Measurements from ENCODE around the gene IL24. TPM values are rescaled to one million over a fixed set of nuclear protein-coding genes. Genes with fewer than 3 reads are reported as not detected.

Gene IL24
- total RNA-seq, 2 experiments from 2014 or later: not detected

GRCh38 chr1:206909161-206909882 lies 12.1 kb downstream of the IL24 start:
- H3K4me1 Mint-ChIP-seq: peaks cover 87% of the 10 kb centered on the region
- peaks cover 80% of the 10 kb centered on the region for H3K36me3 Mint-ChIP-seq (ENCODE audit: low read depth)
- CTCF ChIA-PET: interaction anchor here (0.6 to 5.6 kb wide), 25 partner anchors 9 to 428 kb away, joined by 3 to 23 read pairs (median 4); partner anchors contain the start of genes EIF2D, FCMR and IL19
- POLR2A ChIA-PET: interaction anchor here (0.6 kb wide), 1 partner anchor 59 kb away, joined by 6 read pairs; no protein-coding TSS in a partner anchor
- H3K27ac Mint-ChIP-seq: peak overlapping the region; percentile 17
- peak overlapping the region; percentile 25 for H3K4me3 Mint-ChIP-seq
- no peaks in the 10 kb centered on the region for H3K9me3 Mint-ChIP-seq
- peak; percentile 36 for DNase-seq
- no peaks in the 10 kb centered on the region for H3K27me3 Mint-ChIP-seq

GRCh38 chr1:206909883-206910318 lies 12.7 kb downstream of the IL24 start:
- Mint-ChIP-seq H3K27ac (no peak overlapping the region), H3K36me3 (ENCODE audit: low read depth) (peaks cover 79% of the 10 kb centered on the region), H3K27me3 (no peaks in the 10 kb centered on the region), H3K4me1 (peaks cover 87% of the 10 kb centered on the region), H3K4me3 (peak overlapping the region; percentile 25), H3K9me3 (no peaks in the 10 kb centered on the region)
- ChIA-PET POLR2A (no interaction called here), CTCF (interaction anchor here (0.8 to 5.6 kb wide), 14 partner anchors 9 to 183 kb away, joined by 3 to 23 read pairs (median 6); partner anchors contain the start of genes FCMR and IL19)
- no peak for DNase-seq

GRCh38 chr1:206911064-206911663 lies 13.9 kb downstream of the IL24 start:
- POLR2A ChIA-PET: no interaction called here
- H3K4me3 Mint-ChIP-seq: no peak overlapping the region
- no peaks in the 10 kb centered on the region for H3K27me3 Mint-ChIP-seq
- peaks cover 87% of the 10 kb centered on the region for H3K4me1 Mint-ChIP-seq
- no peaks in the 10 kb centered on the region for H3K9me3 Mint-ChIP-seq
- peaks cover 80% of the 10 kb centered on the region for H3K36me3 Mint-ChIP-seq (ENCODE audit: low read depth)
- CTCF ChIA-PET: interaction anchor here (0.7 to 4.0 kb wide), 32 partner anchors 11 to 307 kb away, joined by 3 to 32 read pairs (median 4); partner anchors contain the start of gene FCMR
- DNase-seq: peak; percentile 46
- H3K27ac Mint-ChIP-seq: no peak overlapping the region

GRCh38 chr1:206912445-206913095 lies 15.3 kb downstream of the IL24 start:
- H3K27me3 Mint-ChIP-seq: no peaks in the 10 kb centered on the region
- no peak overlapping the region for H3K4me3 Mint-ChIP-seq
- H3K9me3 Mint-ChIP-seq: no peaks in the 10 kb centered on the region
- POLR2A ChIA-PET: no interaction called here
- no peak overlapping the region for H3K27ac Mint-ChIP-seq
- CTCF ChIA-PET: interaction anchor here (0.7 to 4.0 kb wide), 56 partner anchors 9 to 283 kb away, joined by 3 to 32 read pairs (median 4); partner anchors contain the start of genes DYRK3, FCMR and IL19
- DNase-seq: peak; percentile 76
- peaks cover 81% of the 10 kb centered on the region for H3K36me3 Mint-ChIP-seq (ENCODE audit: low read depth)
- peaks cover 88% of the 10 kb centered on the region for H3K4me1 Mint-ChIP-seq

- peaks cover 77% of the 10 kb centered on the region for H3K36me3 Mint-ChIP-seq (ENCODE audit: low read depth)
- H3K4me3 Mint-ChIP-seq: no peak overlapping the region
- no peak for DNase-seq
- CTCF ChIA-PET: interaction anchor here (0.7 to 4.0 kb wide), 6 partner anchors 11 to 188 kb away, joined by 3 to 32 read pairs (median 4); no protein-coding TSS in a partner anchor
- POLR2A ChIA-PET: no interaction called here
- no peaks in the 10 kb centered on the region for H3K9me3 Mint-ChIP-seq
- peaks cover 89% of the 10 kb centered on the region for H3K4me1 Mint-ChIP-seq
- H3K27ac Mint-ChIP-seq: no peak overlapping the region
- H3K27me3 Mint-ChIP-seq: no peaks in the 10 kb centered on the region
Measured at GRCh38 chr1:206913766-206914537, 16.7 kb downstream of the IL24 start.

GRCh38 chr1:206915030-206915735 lies 17.9 kb downstream of the IL24 start:
- peak overlapping the region; percentile 71 for H3K27ac Mint-ChIP-seq
- POLR2A ChIA-PET: no interaction called here
- CTCF ChIA-PET: interaction anchor here (1.0 to 4.0 kb wide), 5 partner anchors 15 to 189 kb away, joined by 3 to 32 read pairs (median 5); no protein-coding TSS in a partner anchor
- H3K4me3 Mint-ChIP-seq: no peak overlapping the region
- DNase-seq: no peak
- H3K27me3 Mint-ChIP-seq: no peaks in the 10 kb centered on the region
- no peaks in the 10 kb centered on the region for H3K9me3 Mint-ChIP-seq
- H3K36me3 Mint-ChIP-seq (ENCODE audit: low read depth): peaks cover 82% of the 10 kb centered on the region
- H3K4me1 Mint-ChIP-seq: peaks cover 89% of the 10 kb centered on the region

GRCh38 chr1:206916000-206916709 lies 18.9 kb downstream of the IL24 start:
- Mint-ChIP-seq H3K4me3 (peak overlapping the region; percentile 4), H3K4me1 (peaks cover 89% of the 10 kb centered on the region), H3K27ac (no peak overlapping the region), H3K9me3 (no peaks in the 10 kb centered on the region), H3K36me3 (ENCODE audit: low read depth) (peaks cover 82% of the 10 kb centered on the region), H3K27me3 (no peaks in the 10 kb centered on the region)
- CTCF ChIA-PET: interaction anchor here (0.6 to 2.2 kb wide), 10 partner anchors 9 to 183 kb away, joined by 3 to 5 read pairs (median 4); no protein-coding TSS in a partner anchor
- DNase-seq: no peak
- POLR2A ChIA-PET: no interaction called here

- peaks cover 64% of the 10 kb centered on the region for H3K36me3 Mint-ChIP-seq (ENCODE audit: low read depth)
- H3K9me3 Mint-ChIP-seq: no peaks in the 10 kb centered on the region
- ChIA-PET CTCF (interaction anchor here (0.6 to 1.7 kb wide), 12 partner anchors 9 to 364 kb away, joined by 3 to 7 read pairs (median 3); no protein-coding TSS in a partner anchor), POLR2A (no interaction called here)
- peak overlapping the region; percentile 81 for H3K27ac Mint-ChIP-seq
- no peak for DNase-seq
- peaks cover 73% of the 10 kb centered on the region for H3K4me1 Mint-ChIP-seq
- H3K27me3 Mint-ChIP-seq: no peaks in the 10 kb centered on the region
- H3K4me3 Mint-ChIP-seq: peak overlapping the region; percentile 60
Measured at GRCh38 chr1:206918076-206918475, 20.8 kb downstream of the IL24 start.

GRCh38 chr1:206921772-206922265 lies 24.6 kb downstream of the IL24 start, which contains the start of gene FCMR:
Gene FCMR, minus strand, starts transcription at chr1:206921941. Its CDS starts 87 bp downstream, at chr1:206921854.
- Mint-ChIP-seq H3K4me3 (no peak within 1 kb of the TSS), H3K36me3 (ENCODE audit: low read depth) (peaks cover 30% of the 10 kb centered on the region), H3K4me1 (peaks cover 40% of the 10 kb centered on the region), H3K27ac (no peak within 1 kb of the TSS), H3K27me3 (no peaks in the 10 kb centered on the region), H3K9me3 (no peaks in the 10 kb centered on the region)
- POLR2A ChIA-PET: no interaction called here
- CTCF ChIA-PET: interaction anchor here (0.7 to 2.9 kb wide), 14 partner anchors 9 to 309 kb away, joined by 3 to 31 read pairs (median 4); partner anchors contain the start of gene EIF2D
- DNase-seq: peak; percentile 73

GRCh38 chr1:206922524-206922923 lies 25.3 kb downstream of the IL24 start:
- peaks cover 35% of the 10 kb centered on the region for H3K4me1 Mint-ChIP-seq
- H3K27ac Mint-ChIP-seq: no peak overlapping the region
- CTCF ChIA-PET: interaction anchor here (0.6 to 2.9 kb wide), 15 partner anchors 9 to 310 kb away, joined by 3 to 31 read pairs (median 5); partner anchors contain the start of gene EIF2D
- no peaks in the 10 kb centered on the region for H3K9me3 Mint-ChIP-seq
- no peak overlapping the region for H3K4me3 Mint-ChIP-seq
- no peaks in the 10 kb centered on the region for H3K27me3 Mint-ChIP-seq
- H3K36me3 Mint-ChIP-seq (ENCODE audit: low read depth): peaks cover 24% of the 10 kb centered on the region
- POLR2A ChIA-PET: no interaction called here
- no peak for DNase-seq

All from activated CD4-positive, alpha-beta T cell treated with anti-CD3 and anti-CD28 coated beads, Interleukin-2, amount 10 ng/mL, durations not matched to agents 7 days and 5 days (primary cell).